NCI-H82 treated with DMSO at 0.1 percent for 48 hours (cell line): ENCODE measurements around the gene CCR5.

Experiments
- DNase-seq: peaks from one replicate; lab custom pipeline; 2025; ENCODE audit not compliant: unreplicated experiment; lab: John Stamatoyannopoulos, UW

The CCR5 gene

DNA sequence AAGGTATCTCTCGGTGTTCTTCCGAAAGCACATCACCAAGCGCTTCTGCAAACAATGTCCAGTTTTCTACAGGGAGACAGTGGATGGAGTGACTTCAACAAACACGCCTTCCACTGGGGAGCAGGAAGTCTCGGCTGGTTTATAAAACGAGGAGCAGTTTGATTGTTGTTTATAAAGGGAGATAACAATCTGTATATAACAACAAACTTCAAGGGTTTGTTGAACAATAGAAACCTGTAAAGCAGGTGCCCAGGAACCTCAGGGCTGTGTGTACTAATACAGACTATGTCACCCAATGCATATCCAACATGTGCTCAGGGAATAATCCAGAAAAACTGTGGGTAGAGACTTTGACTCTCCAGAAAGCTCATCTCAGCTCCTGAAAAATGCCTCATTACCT lies 12.3 kb upstream of the CCR5 start:
- no peak for DNase-seq

DNA sequence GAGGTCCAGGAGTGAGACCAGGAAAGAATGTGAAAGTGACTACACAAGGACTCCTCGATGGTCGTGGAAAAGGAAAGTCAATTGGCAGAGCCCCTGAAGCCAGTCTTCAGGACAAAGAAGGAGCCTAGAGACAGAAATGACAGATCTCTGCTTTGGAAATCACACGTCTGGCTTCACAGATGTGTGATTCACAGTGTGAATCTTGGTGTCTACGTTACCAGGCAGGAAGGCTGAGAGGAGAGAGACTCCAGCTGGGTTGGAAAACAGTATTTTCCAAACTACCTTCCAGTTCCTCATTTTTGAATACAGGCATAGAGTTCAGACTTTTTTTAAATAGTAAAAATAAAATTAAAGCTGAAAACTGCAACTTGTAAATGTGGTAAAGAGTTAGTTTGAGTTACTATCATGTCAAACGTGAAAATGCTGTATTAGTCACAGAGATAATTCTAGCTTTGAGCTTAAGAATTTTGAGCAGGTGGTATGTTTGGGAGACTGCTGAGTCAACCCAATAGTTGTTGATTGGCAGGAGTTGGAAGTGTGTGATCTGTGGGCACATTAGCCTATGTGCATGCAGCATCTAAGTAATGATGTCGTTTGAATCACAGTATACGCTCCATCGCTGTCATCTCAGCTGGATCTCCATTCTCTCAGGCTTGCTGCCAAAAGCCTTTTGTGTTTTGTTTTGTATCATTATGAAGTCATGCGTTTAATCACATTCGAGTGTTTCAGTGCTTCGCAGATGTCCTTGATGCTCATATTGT lies 10.8 kb upstream of the CCR5 start:
- no peak for DNase-seq

- no peak for DNase-seq
These were observed 9.8 kb upstream of the CCR5 start for GRCh38 chr3:46360907-46361306.

- DNase-seq: no peak
These were observed 9.1 kb upstream of the CCR5 start for GRCh38 chr3:46361408-46362283.

- no peak for DNase-seq
These were observed 5.7 kb upstream of the CCR5 start for GRCh38 chr3:46365041-46365440.

DNA sequence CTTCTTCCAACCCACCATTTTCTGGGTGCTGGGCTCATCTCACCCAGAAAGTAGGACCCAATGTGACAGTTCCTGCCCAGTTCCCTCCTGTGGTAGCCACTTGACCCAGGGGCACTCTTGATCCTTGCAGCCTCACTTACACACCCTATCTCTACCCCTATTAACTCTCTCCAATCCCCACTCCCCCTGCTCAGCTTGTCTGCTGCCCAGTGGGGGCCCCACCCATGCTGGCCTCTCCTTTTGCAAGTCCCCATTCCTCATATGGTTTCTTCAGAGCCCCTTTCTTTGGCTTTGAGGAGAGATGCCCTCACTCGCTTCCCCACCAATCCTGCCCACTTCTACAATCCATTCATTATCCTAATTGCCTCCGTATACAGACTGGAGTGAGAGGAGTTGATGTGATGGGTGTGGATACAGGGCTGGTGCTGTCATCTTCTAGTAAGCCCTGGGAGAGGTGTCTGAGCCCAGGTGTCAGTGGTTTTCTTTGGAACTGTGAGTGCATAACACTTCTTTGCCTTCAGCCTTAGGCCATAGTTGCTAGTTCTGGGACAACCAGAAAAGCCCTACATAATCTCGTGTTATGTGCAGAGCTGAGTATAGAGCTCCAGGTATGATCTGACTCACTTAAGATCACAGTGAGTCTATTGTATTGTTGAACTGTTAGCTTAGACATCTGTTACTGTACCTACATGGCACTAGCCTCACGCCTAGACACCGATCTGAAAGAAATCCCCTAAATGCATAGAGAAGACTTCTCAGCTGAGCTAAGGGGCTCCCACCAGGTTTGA lies 4.8 kb upstream of the CCR5 start:
- DNase-seq: no peak

- DNase-seq: no peak
These were observed 2.9 kb upstream of the CCR5 start for GRCh38 chr3:46367811-46368210.

DNA sequence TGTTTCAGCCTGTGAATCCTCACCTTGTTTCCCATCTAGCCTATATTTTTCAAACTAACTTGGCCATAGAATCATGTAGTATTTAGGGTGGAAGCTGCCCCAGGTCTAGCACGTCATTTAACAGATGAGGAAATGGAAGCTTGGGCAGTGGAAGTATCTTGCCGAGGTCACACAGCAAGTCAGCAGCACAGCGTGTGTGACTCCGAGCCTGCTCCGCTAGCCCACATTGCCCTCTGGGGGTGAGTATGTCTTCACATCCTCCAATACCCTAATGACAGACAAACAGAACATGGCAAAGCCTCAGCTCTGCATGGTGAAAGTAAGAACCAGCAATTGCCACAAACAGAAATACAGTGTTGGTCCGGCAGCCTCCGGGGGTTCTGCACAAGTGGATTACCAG lies 2.2 kb upstream of the CCR5 start:
- DNase-seq: no peak

GRCh38 chr3:46369151-46369550 lies 1.6 kb upstream of the CCR5 start:
- DNase-seq: no peak

DNA sequence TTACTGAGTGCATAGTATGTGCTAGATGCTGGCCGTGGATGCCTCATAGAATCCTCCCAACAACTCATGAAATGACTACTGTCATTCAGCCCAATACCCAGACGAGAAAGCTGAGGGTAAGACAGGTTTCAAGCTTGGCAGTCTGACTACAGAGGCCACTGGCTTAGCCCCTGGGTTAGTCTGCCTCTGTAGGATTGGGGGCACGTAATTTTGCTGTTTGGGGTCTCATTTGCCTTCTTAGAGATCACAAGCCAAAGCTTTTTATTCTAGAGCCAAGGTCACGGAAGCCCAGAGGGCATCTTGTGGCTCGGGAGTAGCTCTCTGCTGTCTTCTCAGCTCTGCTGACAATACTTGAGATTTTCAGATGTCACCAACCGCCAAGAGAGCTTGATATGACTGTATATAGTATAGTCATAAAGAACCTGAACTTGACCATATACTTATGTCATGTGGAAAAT lies 1.0 kb upstream of the CCR5 start:
- no peak for DNase-seq

DNA sequence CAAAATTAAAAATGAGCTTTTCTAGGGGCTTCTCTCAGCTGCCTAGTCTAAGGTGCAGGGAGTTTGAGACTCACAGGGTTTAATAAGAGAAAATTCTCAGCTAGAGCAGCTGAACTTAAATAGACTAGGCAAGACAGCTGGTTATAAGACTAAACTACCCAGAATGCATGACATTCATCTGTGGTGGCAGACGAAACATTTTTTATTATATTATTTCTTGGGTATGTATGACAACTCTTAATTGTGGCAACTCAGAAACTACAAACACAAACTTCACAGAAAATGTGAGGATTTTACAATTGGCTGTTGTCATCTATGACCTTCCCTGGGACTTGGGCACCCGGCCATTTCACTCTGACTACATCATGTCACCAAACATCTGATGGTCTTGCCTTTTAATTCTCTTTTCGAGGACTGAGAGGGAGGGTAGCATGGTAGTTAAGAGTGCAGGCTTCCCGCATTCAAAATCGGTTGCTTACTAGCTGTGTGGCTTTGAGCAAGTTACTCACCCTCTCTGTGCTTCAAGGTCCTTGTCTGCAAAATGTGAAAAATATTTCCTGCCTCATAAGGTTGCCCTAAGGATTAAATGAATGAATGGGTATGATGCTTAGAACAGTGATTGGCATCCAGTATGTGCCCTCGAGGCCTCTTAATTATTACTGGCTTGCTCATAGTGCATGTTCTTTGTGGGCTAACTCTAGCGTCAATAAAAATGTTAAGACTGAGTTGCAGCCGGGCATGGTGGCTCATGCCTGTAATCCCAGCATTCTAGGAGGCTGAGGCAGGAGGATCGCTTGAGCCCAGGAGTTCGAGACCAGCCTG lies 984 bp downstream of the CCR5 start:
- no peak for DNase-seq

DNA sequence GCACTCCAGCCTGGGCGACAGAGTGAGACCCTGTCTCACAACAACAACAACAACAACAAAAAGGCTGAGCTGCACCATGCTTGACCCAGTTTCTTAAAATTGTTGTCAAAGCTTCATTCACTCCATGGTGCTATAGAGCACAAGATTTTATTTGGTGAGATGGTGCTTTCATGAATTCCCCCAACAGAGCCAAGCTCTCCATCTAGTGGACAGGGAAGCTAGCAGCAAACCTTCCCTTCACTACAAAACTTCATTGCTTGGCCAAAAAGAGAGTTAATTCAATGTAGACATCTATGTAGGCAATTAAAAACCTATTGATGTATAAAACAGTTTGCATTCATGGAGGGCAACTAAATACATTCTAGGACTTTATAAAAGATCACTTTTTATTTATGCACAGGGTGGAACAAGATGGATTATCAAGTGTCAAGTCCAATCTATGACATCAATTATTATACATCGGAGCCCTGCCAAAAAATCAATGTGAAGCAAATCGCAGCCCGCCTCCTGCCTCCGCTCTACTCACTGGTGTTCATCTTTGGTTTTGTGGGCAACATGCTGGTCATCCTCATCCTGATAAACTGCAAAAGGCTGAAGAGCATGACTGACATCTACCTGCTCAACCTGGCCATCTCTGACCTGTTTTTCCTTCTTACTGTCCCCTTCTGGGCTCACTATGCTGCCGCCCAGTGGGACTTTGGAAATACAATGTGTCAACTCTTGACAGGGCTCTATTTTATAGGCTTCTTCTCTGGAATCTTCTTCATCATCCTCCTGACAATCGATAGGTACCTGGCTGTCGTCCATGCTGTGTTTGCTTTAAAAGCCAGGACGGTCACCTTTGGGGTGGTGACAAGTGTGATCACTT lies 2.0 kb downstream of the CCR5 start:
- no peak for DNase-seq

DNA sequence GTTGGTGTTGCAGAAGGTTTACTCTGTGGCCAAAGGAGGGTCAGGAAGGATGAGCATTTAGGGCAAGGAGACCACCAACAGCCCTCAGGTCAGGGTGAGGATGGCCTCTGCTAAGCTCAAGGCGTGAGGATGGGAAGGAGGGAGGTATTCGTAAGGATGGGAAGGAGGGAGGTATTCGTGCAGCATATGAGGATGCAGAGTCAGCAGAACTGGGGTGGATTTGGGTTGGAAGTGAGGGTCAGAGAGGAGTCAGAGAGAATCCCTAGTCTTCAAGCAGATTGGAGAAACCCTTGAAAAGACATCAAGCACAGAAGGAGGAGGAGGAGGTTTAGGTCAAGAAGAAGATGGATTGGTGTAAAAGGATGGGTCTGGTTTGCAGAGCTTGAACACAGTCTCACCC lies 4.0 kb downstream of the CCR5 start:
- DNase-seq: no peak

GRCh38 chr3:46375218-46375617 lies 4.5 kb downstream of the CCR5 start:
- no peak for DNase-seq

GRCh38 chr3:46375814-46376213 lies 5.1 kb downstream of the CCR5 start:
- no peak for DNase-seq

DNA sequence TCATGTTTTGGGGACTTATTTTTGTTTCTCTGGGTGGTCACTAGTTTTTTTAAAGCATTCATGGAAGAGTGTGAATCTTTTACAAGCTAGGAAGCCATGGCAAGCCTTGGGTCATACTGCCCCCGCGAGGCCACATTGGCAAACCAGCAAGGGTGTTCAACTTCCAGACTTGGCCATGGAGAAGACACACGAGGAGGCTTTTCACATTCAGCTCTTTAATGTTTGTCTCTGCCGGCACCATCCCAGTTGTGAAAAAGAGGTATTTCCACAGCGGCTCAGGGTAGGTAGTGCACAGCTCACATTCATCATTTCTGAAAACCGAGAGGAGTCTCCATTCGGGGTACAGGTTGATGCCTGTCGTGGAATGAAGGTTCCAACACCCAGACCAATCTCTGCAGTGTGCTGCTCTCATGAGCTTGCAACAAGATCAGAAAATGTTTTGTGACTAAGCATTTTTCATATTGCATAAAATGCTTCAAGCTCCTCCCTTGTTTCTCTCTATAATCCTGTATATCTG lies 7.7 kb downstream of the CCR5 start:
- DNase-seq: no peak

- DNase-seq: no peak
These were observed 9.9 kb downstream of the CCR5 start for GRCh38 chr3:46380471-46381221.

GRCh38 chr3:46381625-46382024 lies 10.9 kb downstream of the CCR5 start:
- DNase-seq: no peak
